Measurements from ENCODE around the gene MRTFB.
A peak's percentile ranks its signal among the peaks of the same experiment; 100 is the strongest.

MRTFB gene

DNA sequence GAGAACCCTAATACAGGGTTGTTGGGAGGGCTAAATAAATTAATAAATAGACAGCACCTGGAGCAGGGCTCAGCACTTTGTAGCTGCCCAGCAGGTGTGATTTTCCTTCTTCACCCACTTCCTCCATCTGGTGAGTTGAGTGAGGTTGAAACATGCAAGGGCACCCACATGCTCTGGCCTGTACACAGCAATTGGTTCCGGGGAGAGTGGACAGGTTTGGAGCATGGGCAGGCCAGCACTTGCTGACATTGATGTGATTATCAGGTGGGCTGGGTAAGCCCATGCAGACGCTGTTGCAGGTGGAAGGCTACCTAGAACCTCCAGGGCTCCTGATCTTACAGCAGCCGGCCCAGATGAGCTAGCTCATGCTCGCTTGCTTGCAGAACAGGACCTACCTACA is 1.3 kb upstream of the MRTFB start:
- DNase-seq: no peak

DNA sequence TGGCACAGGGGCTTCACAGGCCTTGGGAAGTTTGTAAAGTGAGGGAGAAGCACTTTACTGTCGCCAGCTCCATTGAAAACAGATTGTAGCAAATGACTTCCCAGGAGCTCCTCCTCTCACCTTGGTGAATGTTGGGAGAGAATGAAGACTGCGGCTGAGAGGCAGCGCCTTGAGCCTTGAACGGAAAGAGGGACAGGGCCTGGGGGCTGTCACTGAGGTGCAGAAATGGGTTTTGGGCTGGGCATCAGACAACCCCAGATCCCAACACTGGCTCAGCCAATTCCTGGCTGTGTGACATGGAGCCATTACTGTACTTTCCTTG is 603 bp upstream of the MRTFB start:
- no peak for DNase-seq

- DNase-seq: peak in 1 of 2 experiments; percentile 64
Measured at GRCh38 chr16:14071576-14072271, 605 bp downstream of the MRTFB start.

- no peak for DNase-seq
Measured at GRCh38 chr16:14072360-14072759, 1.2 kb downstream of the MRTFB start.

GRCh38 chr16:14074544-14074943 is 3.4 kb downstream of the MRTFB start:
- DNase-seq: no peak

- DNase-seq: no peak
Measured at GRCh38 chr16:14077918-14078317, 6.8 kb downstream of the MRTFB start.

- no peak for DNase-seq
Measured at GRCh38 chr16:14086477-14086876, 15.4 kb downstream of the MRTFB start.

GRCh38 chr16:14087181-14087580 is 16.1 kb downstream of the MRTFB start:
- no peak for DNase-seq

GRCh38 chr16:14087590-14088154 is 16.6 kb downstream of the MRTFB start:
- DNase-seq: no peak

DNA sequence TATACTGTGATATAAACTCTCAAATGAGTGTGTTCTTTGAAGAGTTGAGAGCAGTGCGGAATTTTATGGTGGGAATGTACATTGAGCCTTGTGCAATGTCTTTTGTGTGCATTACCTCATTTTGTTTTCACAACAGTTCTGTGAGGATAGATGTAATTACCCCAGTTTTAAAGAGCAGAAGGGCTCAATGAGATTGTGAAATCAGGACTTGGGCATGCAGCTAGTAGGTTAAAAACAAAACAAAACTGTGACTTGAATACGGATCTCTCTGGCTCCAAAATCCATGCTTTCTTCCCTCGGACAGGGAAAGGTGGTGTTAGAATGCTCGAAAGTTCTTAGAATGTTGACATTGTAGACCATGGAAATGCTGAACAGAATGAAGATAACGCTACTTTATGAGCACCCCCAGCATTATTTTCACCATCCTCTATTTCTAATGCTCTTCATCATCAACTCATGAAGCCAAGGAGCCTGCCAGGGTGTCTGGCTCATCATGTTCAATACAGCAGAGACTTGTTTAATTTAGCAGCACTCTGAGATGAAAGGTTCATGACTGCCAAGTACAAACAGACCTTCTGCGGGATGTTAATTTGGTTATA is 17.1 kb downstream of the MRTFB start:
- DNase-seq: no peak

GRCh38 chr16:14089283-14089823 is 18.2 kb downstream of the MRTFB start:
- DNase-seq: no peak

GRCh38 chr16:14092561-14092960 is 21.4 kb downstream of the MRTFB start:
- DNase-seq: no peak

- DNase-seq: no peak
Measured at GRCh38 chr16:14095883-14096551, 24.9 kb downstream of the MRTFB start.

DNA sequence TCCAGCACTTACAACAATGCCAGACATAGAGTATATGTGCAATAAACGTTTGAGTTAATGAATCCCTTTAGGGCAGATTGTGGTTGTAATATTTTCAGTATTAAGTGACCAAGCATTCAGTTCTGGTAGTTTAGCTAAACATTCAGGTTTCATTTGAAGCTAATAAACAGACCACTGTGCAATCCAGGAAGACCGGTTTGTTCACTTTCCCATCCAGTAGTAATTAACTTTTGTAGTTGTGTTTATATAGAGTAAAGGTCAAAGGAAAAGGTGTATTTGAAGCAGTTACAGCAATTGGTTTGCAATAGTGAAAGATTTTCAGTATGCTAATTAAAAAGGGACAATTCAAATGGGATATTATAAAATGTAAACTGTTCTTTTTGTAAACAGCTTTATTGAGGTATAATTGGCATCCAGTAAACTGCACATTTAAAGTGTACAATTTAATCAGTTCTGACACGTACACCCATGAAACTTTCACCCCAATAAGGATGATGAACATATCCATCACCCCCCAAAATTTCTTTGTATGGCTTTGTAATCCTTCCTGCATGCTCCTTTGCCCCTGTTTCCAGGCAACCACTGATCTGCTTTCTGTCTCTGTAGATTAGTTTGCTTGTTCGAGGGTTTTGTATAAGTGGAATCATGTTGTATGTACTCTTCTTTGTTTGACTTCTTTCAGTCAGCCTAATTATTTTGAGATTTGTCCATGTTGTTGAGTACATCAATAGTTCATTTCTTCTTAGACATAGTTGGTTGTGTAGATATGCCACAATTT is 26.3 kb downstream of the MRTFB start:
- no peak for DNase-seq

DNA sequence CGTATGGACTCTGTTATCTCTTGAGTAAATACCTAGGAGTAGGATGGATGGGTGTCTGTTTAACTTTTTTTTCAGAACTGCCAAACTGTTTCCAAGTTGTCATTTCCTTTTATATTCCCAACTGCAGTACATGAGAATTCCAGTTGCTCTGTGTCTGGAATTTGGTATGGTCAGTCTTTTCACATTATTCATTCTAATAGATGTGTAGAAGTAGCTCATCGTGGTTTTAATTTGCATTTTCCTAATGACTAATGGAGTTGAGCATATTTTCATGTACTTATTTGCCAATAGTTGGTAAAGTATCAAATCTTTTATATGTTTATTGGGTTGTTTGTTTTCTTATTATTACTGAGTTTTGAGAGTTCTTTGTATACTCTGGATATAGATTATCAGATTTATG is 27.0 kb downstream of the MRTFB start:
- no peak for DNase-seq

DNA sequence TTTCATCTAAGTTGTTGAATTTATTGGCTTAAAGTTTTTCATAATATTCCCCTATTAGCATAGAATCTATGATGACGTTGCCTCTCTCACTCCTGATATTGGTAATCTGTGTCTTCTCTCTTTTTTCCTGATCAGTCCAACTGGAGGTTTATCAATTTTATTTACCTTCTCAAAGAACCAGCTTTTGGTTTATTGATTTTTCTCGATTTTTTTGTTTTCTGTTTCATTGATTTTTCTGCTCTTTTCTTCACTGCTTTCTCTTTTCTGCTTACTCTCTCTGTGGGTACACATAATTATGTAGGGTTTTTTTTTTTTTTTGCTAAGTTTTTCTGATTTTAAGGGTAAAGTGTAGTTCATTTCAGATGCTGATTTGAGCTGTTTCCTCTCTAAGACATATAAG is 29.7 kb downstream of the MRTFB start:
- no peak for DNase-seq

- no peak for DNase-seq
Measured at GRCh38 chr16:14101415-14101814, 30.3 kb downstream of the MRTFB start.

- DNase-seq: no peak
Measured at GRCh38 chr16:14102925-14103720, 32.0 kb downstream of the MRTFB start.

DNA sequence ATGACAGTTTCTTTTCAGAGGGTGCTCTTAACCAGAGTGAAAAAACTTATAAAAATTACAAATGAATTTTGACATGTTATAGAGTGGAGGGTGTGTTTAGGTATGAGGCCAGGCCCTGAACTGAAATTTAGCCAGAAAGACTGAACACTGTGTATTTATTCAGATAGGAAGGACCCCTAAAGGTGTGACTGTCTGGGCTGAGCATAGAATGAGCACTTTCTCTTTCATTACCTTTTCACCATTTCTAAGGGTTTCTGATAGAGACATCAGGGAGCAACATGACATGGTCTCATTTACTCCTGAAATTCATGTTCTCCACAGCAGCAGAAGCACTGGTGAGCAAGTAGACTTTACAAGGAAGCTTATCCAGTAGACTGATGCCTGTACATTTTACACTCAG is 32.9 kb downstream of the MRTFB start:
- no peak for DNase-seq

GRCh38 chr16:14105760-14106375 is 34.7 kb downstream of the MRTFB start:
- DNase-seq: no peak

DNA sequence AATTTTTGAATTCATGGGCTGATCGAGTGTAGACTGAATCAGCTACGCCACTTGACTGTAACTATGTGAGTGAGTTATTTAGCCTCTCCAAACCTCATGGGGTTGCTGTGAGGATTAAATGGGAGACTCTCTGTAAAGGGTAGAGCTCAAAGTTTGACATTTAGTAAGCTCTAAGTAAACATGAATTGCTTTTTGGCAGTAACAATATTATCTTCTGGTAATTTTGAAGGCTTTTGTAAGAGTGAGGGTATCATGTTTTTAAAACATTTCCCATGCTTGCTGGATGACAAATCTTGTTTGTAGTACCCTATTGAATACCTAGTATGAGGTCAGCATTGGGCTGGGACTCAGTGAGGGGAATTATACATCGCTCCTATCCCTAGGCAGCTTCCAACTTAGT is 35.3 kb downstream of the MRTFB start:
- DNase-seq: no peak

- DNase-seq: no peak
Measured at GRCh38 chr16:14106961-14107360, 35.8 kb downstream of the MRTFB start.

Data from activated T-cell treated with anti-CD3 and anti-CD28 coated beads, Interleukin-2, amount 50 U/mL, for 48 hours (primary cell).